ENCODE data around the gene MLIP. TPM values are rescaled to one million over a fixed set of nuclear protein-coding genes. Genes with fewer than 3 reads are reported as not detected.

MLIP gene
- polyA plus RNA-seq, 1 donor: 0.66 TPM

DNA sequence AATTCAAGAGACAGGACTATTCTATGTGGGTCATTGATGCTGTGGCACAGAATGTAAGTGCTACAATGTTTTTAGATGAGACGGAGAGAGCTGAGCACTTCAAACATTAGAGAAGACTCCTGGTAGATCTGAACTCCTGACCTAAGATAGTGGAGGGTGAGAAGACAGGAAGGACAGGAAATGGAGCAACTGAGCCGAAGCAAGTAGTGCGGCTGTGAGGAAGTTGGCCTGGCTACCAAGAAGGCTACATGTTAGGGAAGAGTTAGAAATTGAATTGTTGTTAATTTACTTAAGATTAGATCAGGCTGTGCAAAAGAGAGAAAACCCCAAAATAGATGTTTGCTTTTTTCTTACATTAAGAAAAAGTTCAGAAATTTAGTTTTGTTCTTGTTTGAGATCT, 14.4 kb upstream of the MLIP start:
- Histone ChIP-seq H3K4me3 (ENCODE audit: low read length) (no peak overlapping the region), H3K4me1 (ENCODE audit: control insufficient read depth, insufficient read depth, low read length) (no peaks in the 10 kb centered on the region), H3K27ac (ENCODE audit: low read length) (no peak overlapping the region), H3K27me3 (ENCODE audit: control insufficient read depth, insufficient read depth, low read length) (no peaks in the 10 kb centered on the region), H3K9me3 (ENCODE audit: control insufficient read depth, low read depth, low read length) (no peaks in the 10 kb centered on the region), H3K36me3 (ENCODE audit: control insufficient read depth, insufficient read depth, low read length) (no peaks in the 10 kb centered on the region)
- DNase-seq: no peak
- WGBS (ENCODE audit: insufficient coverage, low lambda C conversion rate): 100% methylated on average over 1 of the region's 3 CpGs

DNA sequence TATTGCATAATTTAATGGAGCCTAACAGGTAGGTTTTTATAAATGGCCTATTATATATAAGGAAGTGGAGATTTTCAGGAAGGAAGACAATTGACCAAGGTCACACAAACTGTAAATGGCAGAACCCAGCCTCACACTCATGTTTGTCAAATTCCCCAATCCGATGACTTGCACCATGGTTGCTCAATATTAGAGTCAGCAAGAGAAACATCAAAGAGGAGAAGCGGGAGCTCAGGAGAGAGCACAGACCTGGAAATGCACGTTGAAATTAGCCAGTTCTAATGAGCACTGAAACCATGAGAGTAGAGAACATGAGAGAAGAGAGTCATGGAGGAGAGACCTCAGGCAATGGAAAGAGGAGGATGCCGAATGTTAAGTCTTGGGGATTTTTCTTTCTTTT, 13.5 kb upstream of the MLIP start:
- WGBS (ENCODE audit: insufficient coverage, low lambda C conversion rate): 93% methylated on average over 2 of the region's 4 CpGs
- Histone ChIP-seq H3K27ac (ENCODE audit: low read length) (no peak overlapping the region), H3K36me3 (ENCODE audit: control insufficient read depth, insufficient read depth, low read length) (no peaks in the 10 kb centered on the region), H3K9me3 (ENCODE audit: control insufficient read depth, low read depth, low read length) (no peaks in the 10 kb centered on the region), H3K27me3 (ENCODE audit: control insufficient read depth, insufficient read depth, low read length) (no peaks in the 10 kb centered on the region), H3K4me3 (ENCODE audit: low read length) (no peak overlapping the region), H3K4me1 (ENCODE audit: control insufficient read depth, insufficient read depth, low read length) (no peaks in the 10 kb centered on the region)
- no peak for DNase-seq

DNA sequence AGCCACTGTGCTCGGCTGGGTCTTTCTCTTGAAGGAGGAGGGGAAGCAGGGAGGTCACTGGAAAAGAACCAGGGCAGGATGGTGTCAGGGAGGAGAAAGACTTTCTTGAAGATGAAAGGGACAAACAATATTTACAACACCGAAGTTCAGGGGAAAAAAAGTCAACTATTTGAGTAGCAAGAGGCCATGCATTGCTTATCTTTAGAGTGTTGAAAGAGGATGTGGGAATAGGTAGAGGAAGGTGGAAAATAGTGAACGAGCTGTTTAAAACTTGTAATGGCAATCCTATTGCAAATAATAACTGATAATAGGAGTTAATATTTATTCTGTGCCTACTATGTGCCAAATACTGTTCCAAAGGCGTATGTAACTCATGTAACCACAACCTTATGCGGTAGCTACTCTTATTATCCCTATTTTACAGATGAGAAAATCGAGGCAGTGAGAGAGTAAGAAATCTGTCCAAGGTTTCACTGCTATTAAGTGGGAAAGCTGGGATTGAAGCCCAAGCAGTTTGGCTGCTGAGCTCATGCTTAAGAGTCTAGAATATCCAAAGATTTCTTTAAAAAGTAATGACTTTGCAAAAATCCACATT, 12.7 kb upstream of the MLIP start:
- 54% methylated on average over 3 of the region's 6 CpGs for WGBS (ENCODE audit: insufficient coverage, low lambda C conversion rate)
- Histone ChIP-seq H3K4me1 (ENCODE audit: control insufficient read depth, insufficient read depth, low read length) (no peaks in the 10 kb centered on the region), H3K36me3 (ENCODE audit: control insufficient read depth, insufficient read depth, low read length) (no peaks in the 10 kb centered on the region), H3K4me3 (ENCODE audit: low read length) (no peak overlapping the region), H3K9me3 (ENCODE audit: control insufficient read depth, low read depth, low read length) (no peaks in the 10 kb centered on the region), H3K27me3 (ENCODE audit: control insufficient read depth, insufficient read depth, low read length) (no peaks in the 10 kb centered on the region), H3K27ac (ENCODE audit: low read length) (no peak overlapping the region)
- DNase-seq: no peak

DNA sequence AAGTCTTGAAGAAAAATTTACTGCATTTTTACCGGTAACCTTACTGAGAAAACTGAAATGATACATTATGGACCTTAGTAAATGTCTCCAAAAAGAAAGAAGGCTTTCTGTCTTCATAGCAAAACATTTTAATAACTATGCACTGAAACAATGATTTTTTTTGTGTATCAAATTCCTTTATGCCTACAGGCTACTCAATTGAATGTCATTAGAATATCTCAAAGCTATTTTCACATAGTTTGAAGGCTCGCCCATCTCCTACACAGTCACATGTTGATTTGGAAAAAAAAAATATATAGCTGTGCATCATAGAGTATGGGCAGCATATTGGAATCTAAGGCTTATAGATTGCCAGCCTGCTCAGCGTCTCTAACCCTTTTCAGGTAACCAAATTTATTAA, 12.0 kb upstream of the MLIP start:
- no peaks in the 10 kb centered on the region for H3K9me3 ChIP-seq (ENCODE audit: control insufficient read depth, low read depth, low read length)
- no peaks in the 10 kb centered on the region for H3K27me3 ChIP-seq (ENCODE audit: control insufficient read depth, insufficient read depth, low read length)
- no peaks in the 10 kb centered on the region for H3K4me1 ChIP-seq (ENCODE audit: control insufficient read depth, insufficient read depth, low read length)
- DNase-seq: no peak
- H3K27ac ChIP-seq (ENCODE audit: low read length): no peak overlapping the region
- 90% methylated on average over 1 of the region's 3 CpGs for WGBS (ENCODE audit: insufficient coverage, low lambda C conversion rate)
- H3K4me3 ChIP-seq (ENCODE audit: low read length): no peak overlapping the region
- H3K36me3 ChIP-seq (ENCODE audit: control insufficient read depth, insufficient read depth, low read length): no peaks in the 10 kb centered on the region

DNA sequence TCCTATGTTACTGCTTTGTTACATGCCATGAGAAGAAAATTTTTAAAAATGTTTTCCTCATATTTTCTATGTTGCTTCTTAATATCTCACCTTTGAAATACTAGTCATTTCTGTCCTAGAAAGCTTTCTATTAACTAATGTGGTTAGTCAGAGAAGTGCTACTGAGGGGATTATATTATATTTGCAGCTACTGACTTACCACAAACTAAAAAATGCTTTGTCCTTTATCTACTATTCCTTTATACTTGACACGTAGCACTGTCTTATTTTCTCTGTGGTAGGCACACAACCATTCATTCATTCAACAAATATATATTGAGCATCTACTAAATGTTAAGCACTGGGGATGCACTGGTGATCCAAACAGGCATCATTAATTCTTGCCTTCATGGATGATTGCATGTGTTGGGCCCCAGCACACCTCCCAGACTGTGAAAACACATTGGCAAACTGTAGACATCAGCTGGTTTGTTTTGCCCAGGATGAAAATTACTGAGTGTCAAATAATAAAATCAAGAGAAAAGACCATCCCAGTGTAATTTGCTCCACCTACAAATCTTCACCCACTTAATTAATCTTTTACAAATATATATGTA, 10.7 kb upstream of the MLIP start:
- DNase-seq: no peak
- 100% methylated on average over 1 of the region's 1 CpG for WGBS (ENCODE audit: insufficient coverage, low lambda C conversion rate)

DNA sequence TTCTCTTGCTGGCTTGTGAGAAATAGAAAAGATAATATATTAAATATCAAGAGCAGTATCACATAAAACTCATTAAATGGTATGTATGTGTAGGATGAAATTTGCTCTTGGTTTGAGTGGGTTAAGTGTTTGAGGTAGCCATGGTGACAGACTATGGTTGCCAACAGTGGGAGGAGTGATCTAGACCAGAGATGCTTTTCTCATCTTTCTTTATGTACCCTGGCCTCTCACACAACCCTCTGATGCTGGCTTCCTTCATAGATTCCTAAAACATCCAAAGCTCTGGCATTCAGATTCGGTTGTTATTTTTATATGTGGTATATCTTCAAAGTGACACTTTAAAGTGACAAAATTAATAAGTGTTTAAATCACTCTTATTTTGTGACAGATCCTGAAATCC, 9.0 kb upstream of the MLIP start:
- Histone ChIP-seq H3K4me1 (ENCODE audit: control insufficient read depth, insufficient read depth, low read length) (no peaks in the 10 kb centered on the region), H3K9me3 (ENCODE audit: control insufficient read depth, low read depth, low read length) (no peaks in the 10 kb centered on the region), H3K4me3 (ENCODE audit: low read length) (no peak overlapping the region), H3K27me3 (ENCODE audit: control insufficient read depth, insufficient read depth, low read length) (no peaks in the 10 kb centered on the region), H3K27ac (ENCODE audit: low read length) (no peak overlapping the region), H3K36me3 (ENCODE audit: control insufficient read depth, insufficient read depth, low read length) (no peaks in the 10 kb centered on the region)
- no CpG with 5 or more reads among the region's 1 CpG for WGBS (ENCODE audit: insufficient coverage, low lambda C conversion rate)
- DNase-seq: no peak

More for the DNA sequence above, 10.7 kb upstream of the MLIP start:
- Histone ChIP-seq H3K27me3 (ENCODE audit: control insufficient read depth, insufficient read depth, low read length) (no peaks in the 10 kb centered on the region), H3K9me3 (ENCODE audit: control insufficient read depth, low read depth, low read length) (no peaks in the 10 kb centered on the region), H3K4me3 (ENCODE audit: low read length) (no peak overlapping the region), H3K36me3 (ENCODE audit: control insufficient read depth, insufficient read depth, low read length) (no peaks in the 10 kb centered on the region), H3K4me1 (ENCODE audit: control insufficient read depth, insufficient read depth, low read length) (no peaks in the 10 kb centered on the region), H3K27ac (ENCODE audit: low read length) (no peak overlapping the region)

DNA sequence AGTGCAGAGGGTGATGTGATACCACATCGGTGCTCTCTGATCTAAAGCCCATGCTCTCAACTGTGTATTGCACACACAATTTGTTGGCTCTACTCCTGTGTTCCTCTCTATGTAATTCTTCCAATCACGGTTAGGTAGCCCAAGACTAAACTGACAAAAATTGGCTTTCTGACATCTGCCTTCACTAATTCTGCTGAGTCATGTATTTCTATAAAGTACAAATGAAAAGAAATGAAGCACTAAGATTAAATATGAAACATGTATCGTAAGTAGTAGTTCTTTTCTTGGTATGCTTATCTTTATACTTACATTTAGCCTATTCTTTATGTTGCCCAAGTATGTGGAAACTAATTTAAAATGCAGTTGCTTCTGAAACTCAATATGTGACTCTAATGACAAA, 7.7 kb upstream of the MLIP start:
- DNase-seq: no peak
- 100% methylated on average over 2 of the region's 3 CpGs for WGBS (ENCODE audit: insufficient coverage, low lambda C conversion rate)
- Histone ChIP-seq H3K36me3 (ENCODE audit: control insufficient read depth, insufficient read depth, low read length) (no peaks in the 10 kb centered on the region), H3K4me3 (ENCODE audit: low read length) (no peak overlapping the region), H3K9me3 (ENCODE audit: control insufficient read depth, low read depth, low read length) (no peaks in the 10 kb centered on the region), H3K4me1 (ENCODE audit: control insufficient read depth, insufficient read depth, low read length) (no peaks in the 10 kb centered on the region), H3K27ac (ENCODE audit: low read length) (no peak overlapping the region), H3K27me3 (ENCODE audit: control insufficient read depth, insufficient read depth, low read length) (no peaks in the 10 kb centered on the region)

DNA sequence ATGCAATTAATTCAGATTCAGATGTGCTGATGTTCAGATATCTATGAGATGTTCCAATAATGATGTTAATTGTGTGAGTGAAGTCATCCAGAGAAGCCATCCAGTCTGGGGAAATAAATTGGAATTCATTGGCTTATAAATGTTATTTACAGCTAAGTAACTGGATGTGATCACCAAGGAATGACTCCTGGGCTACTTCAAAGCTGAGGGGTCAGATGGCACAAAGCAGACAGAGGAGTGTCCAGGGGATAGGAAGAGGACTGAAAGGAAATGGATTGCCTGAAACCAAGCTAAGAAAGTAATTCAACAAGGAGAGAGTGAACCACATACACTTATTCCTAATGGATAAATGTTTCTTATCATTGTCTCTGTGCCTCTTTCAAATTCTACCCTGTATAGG, 4.5 kb upstream of the MLIP start:
- Histone ChIP-seq H3K27me3 (ENCODE audit: control insufficient read depth, insufficient read depth, low read length) (no peaks in the 10 kb centered on the region), H3K27ac (ENCODE audit: low read length) (no peak overlapping the region), H3K4me3 (ENCODE audit: low read length) (no peak overlapping the region), H3K36me3 (ENCODE audit: control insufficient read depth, insufficient read depth, low read length) (no peaks in the 10 kb centered on the region), H3K9me3 (ENCODE audit: control insufficient read depth, low read depth, low read length) (no peaks in the 10 kb centered on the region), H3K4me1 (ENCODE audit: control insufficient read depth, insufficient read depth, low read length) (no peaks in the 10 kb centered on the region)
- no peak for DNase-seq

DNA sequence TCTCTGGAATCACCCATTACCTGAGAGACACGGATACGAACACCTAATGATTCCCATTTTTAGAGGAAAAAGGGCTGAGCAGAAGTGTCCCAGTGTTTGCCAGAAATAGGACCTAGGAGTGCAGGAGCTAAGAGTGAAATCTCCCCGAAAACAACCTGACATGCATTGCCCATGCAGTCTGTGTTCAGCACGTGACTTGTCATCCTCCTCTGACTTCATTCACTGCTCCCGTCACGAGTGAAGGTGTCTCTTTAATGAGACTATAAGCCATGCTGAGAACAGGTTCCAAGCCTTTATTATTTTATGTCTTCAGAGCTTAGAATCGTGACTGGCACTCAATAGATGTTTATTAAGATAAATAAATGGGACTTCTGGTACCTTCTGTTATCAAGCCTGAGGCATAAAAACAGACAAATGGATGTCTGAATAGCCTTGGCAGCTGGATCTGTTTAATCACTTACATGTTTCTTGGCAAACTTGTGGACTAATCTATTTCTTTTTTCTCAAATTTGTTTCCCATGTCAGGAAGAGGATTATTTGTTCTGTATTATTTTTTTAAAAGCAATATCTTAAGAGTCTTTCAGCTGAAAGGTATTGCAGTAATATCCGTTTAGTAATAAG, 3.7 kb upstream of the MLIP start:
- no peaks in the 10 kb centered on the region for H3K36me3 ChIP-seq (ENCODE audit: control insufficient read depth, insufficient read depth, low read length)
- DNase-seq: no peak
- 89% methylated on average over 3 of the region's 8 CpGs for WGBS (ENCODE audit: insufficient coverage, low lambda C conversion rate)

DNA sequence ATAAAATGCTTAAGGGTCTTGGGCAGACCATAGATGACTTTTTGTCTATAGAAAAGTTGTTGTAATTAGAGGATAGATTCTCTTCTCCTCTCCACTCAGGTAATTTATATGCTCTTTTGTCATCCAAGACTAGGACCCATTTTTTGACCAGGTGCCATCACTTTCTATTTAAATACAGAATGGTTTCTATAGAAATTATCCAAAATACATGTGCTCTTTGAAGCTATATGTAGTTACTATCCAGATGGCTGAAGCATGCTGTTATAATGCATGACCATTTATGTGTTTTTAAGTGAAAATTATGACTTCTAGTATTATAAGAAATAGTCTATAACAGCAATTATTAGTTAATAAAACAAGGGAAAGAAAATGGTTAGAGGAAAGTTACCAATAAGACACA, 3.0 kb upstream of the MLIP start:
- no peaks in the 10 kb centered on the region for H3K4me1 ChIP-seq (ENCODE audit: control insufficient read depth, insufficient read depth, low read length)
- H3K27me3 ChIP-seq (ENCODE audit: control insufficient read depth, insufficient read depth, low read length): no peaks in the 10 kb centered on the region
- DNase-seq: no peak
- no peak overlapping the region for H3K4me3 ChIP-seq (ENCODE audit: low read length)
- H3K27ac ChIP-seq (ENCODE audit: low read length): no peak overlapping the region
- H3K36me3 ChIP-seq (ENCODE audit: control insufficient read depth, insufficient read depth, low read length): no peaks in the 10 kb centered on the region
- H3K9me3 ChIP-seq (ENCODE audit: control insufficient read depth, low read depth, low read length): no peaks in the 10 kb centered on the region

More for the DNA sequence above, 3.7 kb upstream of the MLIP start:
- no peaks in the 10 kb centered on the region for H3K4me1 ChIP-seq (ENCODE audit: control insufficient read depth, insufficient read depth, low read length)
- no peaks in the 10 kb centered on the region for H3K27me3 ChIP-seq (ENCODE audit: control insufficient read depth, insufficient read depth, low read length)
- H3K27ac ChIP-seq (ENCODE audit: low read length): no peak overlapping the region
- no peak overlapping the region for H3K4me3 ChIP-seq (ENCODE audit: low read length)
- no peaks in the 10 kb centered on the region for H3K9me3 ChIP-seq (ENCODE audit: control insufficient read depth, low read depth, low read length)

DNA sequence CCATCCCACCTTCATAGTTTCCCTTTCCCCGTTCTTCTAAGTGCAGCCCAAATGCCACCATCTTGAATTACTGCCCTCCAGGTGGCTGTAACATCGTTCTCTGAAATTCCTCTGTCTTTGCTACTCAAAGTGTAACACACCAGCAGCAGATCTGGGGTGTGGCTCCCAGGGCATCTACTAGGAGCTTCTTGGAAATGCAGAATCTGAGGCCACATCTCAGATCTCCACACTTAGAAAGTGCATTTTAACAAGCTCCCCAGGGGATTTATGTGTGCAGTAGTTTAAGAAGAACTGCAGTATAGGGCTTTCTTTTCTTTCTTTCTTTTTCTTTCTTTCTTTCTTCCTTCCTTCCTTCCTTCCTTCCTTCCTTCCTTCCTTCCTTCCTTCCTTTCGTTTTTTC, 1.7 kb upstream of the MLIP start:
- 100% methylated on average over 2 of the region's 3 CpGs for WGBS (ENCODE audit: insufficient coverage, low lambda C conversion rate)
- Histone ChIP-seq H3K27me3 (ENCODE audit: control insufficient read depth, insufficient read depth, low read length) (no peaks in the 10 kb centered on the region), H3K36me3 (ENCODE audit: control insufficient read depth, insufficient read depth, low read length) (no peaks in the 10 kb centered on the region), H3K4me1 (ENCODE audit: control insufficient read depth, insufficient read depth, low read length) (no peaks in the 10 kb centered on the region), H3K27ac (ENCODE audit: low read length) (no peak overlapping the region), H3K9me3 (ENCODE audit: control insufficient read depth, low read depth, low read length) (no peaks in the 10 kb centered on the region), H3K4me3 (ENCODE audit: low read length) (no peak overlapping the region)
- no peak for DNase-seq

All from large intestine (tissue), 3 donors.